Type B pancreatic cell (in vitro differentiated cells): ENCODE results near the gene KANSL1L. TPM values are rescaled to one million over a fixed set of nuclear protein-coding genes. Genes with fewer than 3 reads are reported as not detected.
A peak's percentile ranks its signal among the peaks of the same experiment; 100 is the strongest.

Experiments used
- DNase-seq: peaks from one replicate; pipeline ENCODE4 v3.0.0; 2021; ENCODE audit warnings: mixed read lengths; ENCODE audit not compliant: unreplicated experiment; ENCODE audit errors: extremely low spot score
- H3K27ac Mint-ChIP-seq: 2 replicates; pipeline ENCODE4 v1.8.0; 2021; ENCODE audit warnings: mild to moderate bottlenecking, mixed read lengths
- H3K27me3 Mint-ChIP-seq: 2 replicates; pipeline ENCODE4 v1.8.0; 2021; ENCODE audit warnings: mixed read lengths
- H3K36me3 Mint-ChIP-seq: 2 replicates; pipeline ENCODE4 v1.8.0; 2021; ENCODE audit warnings: mixed read lengths
- H3K4me1 Mint-ChIP-seq: one replicate; pipeline ENCODE4 v1.8.0; 2021; ENCODE audit warnings: mixed read lengths; ENCODE audit not compliant: unreplicated experiment
- H3K4me3 Mint-ChIP-seq: 2 replicates; pipeline ENCODE4 v1.8.0; 2021; ENCODE audit warnings: mild to moderate bottlenecking, mixed read lengths
- H3K9me3 Mint-ChIP-seq: 2 replicates; pipeline ENCODE4 v1.8.0; 2021; ENCODE audit warnings: mixed read lengths
- total RNA-seq: library from RNA; stranded (reverse); gene quantifications from 2 replicates; pipeline ENCODE4 v1.2.1, GENCODE V29; 2021; ENCODE audit warnings: low replicate concordance
- TF ChIP-seq, protein P1 (sequence below): fragments of 200-600 bp; sonication (generic); conservative IDR thresholded peaks from 2 replicates; pipeline ENCODE4 v1.5.0; 2021; ENCODE audit warnings: antibody characterized with exemption, mild to moderate bottlenecking

Gene KANSL1L
- total RNA-seq, 1 donor from 2014 or later, result 17.2 TPM

DNA sequence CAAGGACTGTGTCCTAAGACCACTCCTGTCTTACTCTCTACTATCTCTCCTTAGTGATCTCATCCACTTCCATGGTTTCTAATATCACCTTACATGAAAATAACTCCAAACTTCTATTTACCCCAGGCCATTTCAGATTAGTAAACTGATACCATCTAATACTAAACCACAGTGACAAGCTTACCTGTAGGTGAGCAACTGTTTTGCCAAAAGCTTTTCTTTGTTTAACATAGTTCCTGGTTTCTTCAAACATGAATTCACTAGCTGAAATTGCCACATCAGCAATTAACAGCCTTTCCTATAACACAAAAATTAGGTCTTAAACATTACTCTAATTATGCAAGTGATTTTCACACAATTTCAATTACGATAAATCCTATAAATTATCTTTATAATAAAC, 31.9 kb upstream of the KANSL1L start:
- Mint-ChIP-seq H3K36me3 (no peaks in the 10 kb centered on the region), H3K4me3 (no peak overlapping the region), H3K4me1 (no peaks in the 10 kb centered on the region), H3K9me3 (no peaks in the 10 kb centered on the region), H3K27me3 (peaks cover 3% of the 10 kb centered on the region), H3K27ac (no peak overlapping the region)
- DNase-seq, result no peak
- TF ChIP-seq, protein P1, sequence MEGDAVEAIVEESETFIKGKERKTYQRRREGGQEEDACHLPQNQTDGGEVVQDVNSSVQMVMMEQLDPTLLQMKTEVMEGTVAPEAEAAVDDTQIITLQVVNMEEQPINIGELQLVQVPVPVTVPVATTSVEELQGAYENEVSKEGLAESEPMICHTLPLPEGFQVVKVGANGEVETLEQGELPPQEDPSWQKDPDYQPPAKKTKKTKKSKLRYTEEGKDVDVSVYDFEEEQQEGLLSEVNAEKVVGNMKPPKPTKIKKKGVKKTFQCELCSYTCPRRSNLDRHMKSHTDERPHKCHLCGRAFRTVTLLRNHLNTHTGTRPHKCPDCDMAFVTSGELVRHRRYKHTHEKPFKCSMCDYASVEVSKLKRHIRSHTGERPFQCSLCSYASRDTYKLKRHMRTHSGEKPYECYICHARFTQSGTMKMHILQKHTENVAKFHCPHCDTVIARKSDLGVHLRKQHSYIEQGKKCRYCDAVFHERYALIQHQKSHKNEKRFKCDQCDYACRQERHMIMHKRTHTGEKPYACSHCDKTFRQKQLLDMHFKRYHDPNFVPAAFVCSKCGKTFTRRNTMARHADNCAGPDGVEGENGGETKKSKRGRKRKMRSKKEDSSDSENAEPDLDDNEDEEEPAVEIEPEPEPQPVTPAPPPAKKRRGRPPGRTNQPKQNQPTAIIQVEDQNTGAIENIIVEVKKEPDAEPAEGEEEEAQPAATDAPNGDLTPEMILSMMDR, result no peak

DNA sequence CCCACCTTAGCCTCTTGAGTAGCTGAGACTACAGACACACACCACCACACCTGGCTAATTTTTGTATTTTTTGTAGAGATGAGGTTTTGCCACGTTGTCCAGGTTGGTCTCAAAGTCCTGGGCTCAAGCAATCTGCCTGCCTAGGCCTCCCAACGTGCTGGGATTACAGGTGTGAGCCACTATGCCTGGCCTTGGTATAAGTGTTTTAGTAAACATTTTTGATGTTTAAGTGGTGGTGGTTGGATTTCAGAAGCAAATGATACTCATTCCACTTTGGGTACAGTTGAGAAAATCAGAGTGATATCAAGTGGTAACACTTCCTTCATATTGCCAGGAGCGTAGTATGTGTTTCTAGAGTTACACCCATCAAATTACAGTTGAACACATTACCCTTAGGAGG, 28.6 kb upstream of the KANSL1L start:
- H3K36me3 Mint-ChIP-seq, result no peaks in the 10 kb centered on the region
- no peaks in the 10 kb centered on the region for H3K4me1 Mint-ChIP-seq
- no peak for DNase-seq
- H3K9me3 Mint-ChIP-seq, result no peaks in the 10 kb centered on the region
- peaks cover 3% of the 10 kb centered on the region for H3K27me3 Mint-ChIP-seq
- no peak overlapping the region for H3K27ac Mint-ChIP-seq
- TF ChIP-seq, protein P1, result no peak
- no peak overlapping the region for H3K4me3 Mint-ChIP-seq

DNA sequence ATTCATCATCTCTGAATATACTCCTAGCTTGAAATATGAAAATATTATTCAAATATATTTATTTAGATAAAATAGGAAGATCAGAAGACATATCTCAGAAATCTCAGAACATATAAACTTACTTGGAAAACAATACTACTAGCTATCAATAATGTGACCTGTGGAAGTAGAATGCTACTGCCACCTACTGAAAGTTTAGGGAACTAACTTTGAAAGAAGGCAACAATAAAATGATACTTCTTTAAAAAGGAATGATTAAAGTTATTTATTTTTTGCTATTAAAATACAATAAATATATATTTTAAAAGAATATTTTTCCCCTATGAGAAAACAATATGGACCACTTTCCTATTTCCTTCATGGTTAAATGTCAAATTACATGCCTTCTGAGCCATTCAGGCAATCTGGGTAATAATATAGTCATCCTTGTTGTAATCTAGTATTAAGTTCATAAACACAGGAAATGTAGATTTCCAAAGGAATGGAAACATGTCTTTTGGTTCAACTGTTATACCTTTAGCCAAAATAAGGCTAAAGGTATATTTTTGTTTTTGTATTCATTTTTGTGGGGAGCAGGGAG, 28.1 kb upstream of the KANSL1L start:
- Mint-ChIP-seq H3K9me3 (no peaks in the 10 kb centered on the region), H3K36me3 (no peaks in the 10 kb centered on the region), H3K4me1 (no peaks in the 10 kb centered on the region), H3K4me3 (no peak overlapping the region), H3K27me3 (peaks cover 3% of the 10 kb centered on the region), H3K27ac (no peak overlapping the region)
- no peak for DNase-seq
- TF ChIP-seq, protein P1, result peak; percentile 90

DNA sequence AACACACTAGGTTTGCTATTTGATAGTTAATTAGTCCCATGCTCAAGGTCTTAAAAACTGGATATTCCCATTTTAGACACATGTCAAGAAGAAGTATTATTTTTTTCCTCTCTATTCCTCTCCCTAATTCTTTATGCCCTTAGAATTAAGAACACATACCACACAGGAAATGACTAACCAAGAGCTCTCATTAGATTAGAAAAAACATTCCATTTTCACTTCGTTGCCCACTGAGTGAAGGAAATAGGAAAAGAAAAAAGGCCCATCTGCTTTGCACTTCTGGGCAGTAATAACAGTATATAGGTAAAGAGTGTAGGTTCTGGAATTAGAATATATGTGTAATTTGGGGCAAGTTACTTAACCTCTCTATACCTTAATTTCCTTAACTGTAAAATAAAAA, 27.1 kb upstream of the KANSL1L start:
- TF ChIP-seq, protein P1, result no peak
- Mint-ChIP-seq H3K9me3 (no peaks in the 10 kb centered on the region), H3K36me3 (no peaks in the 10 kb centered on the region), H3K4me3 (no peak overlapping the region), H3K27ac (no peak overlapping the region), H3K4me1 (no peaks in the 10 kb centered on the region), H3K27me3 (peaks cover 3% of the 10 kb centered on the region)
- no peak for DNase-seq

DNA sequence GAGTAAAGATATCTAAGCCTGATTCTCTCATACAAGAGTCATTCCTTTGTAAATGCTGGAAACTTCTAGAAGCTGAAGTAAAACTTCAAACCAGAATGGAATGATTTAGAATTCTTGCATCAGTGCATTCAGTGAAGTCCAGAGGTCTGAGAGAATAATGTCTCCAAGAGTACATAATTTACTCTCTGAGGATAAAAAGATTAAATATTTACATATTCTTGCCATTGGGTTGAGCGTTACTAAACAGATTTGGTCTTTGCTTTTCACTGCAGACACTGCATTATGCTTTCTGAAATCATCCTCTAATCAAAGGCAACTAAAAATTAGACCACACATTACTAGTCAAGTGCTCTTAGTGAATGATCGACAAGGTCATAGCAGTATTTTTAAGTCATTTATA, 26.5 kb upstream of the KANSL1L start:
- no peak overlapping the region for H3K27ac Mint-ChIP-seq
- H3K27me3 Mint-ChIP-seq, result no peaks in the 10 kb centered on the region
- H3K4me1 Mint-ChIP-seq, result no peaks in the 10 kb centered on the region
- H3K9me3 Mint-ChIP-seq, result no peaks in the 10 kb centered on the region
- H3K4me3 Mint-ChIP-seq, result no peak overlapping the region
- TF ChIP-seq, protein P1, result no peak
- DNase-seq, result no peak
- H3K36me3 Mint-ChIP-seq, result no peaks in the 10 kb centered on the region
